Activated CD8-positive, alpha-beta memory T cell treated with anti-CD3 and anti-CD28 coated beads, Interleukin-2, amount 10 ng/mL, durations not matched to agents 7 days and 5 days (primary cell): ENCODE data around the gene PRICKLE1. TPM values are rescaled to one million over a fixed set of nuclear protein-coding genes. Genes with fewer than 3 reads are reported as not detected.
A peak's percentile ranks its signal among the peaks of the same experiment; 100 is the strongest.

Source experiments
- ATAC-seq: fragments of 150-1000 bp; cut with Tn5 transposase; one replicate; pipeline ENCODE4 v1.10.0; 2021; ENCODE audit warnings: moderate library complexity
- CTCF ChIA-PET: fragments of 350-600 bp; sonication (Branson Sonifier 250); formaldehyde crosslinking; loops from one replicate; lab custom pipeline; 2021; ENCODE audit warnings: antibody characterized with exemption; lab: Charles Lee
- DNase-seq: peaks from one replicate; pipeline ENCODE4 v3.0.0-alpha.2; 2020
- H3K27ac Mint-ChIP-seq: one replicate; pipeline ENCODE4 v1.8.0; 2021; ENCODE audit warnings: mild to moderate bottlenecking, mixed read lengths
- H3K27me3 Mint-ChIP-seq: one replicate; pipeline ENCODE4 v1.8.0; 2021; ENCODE audit warnings: mixed read lengths
- H3K36me3 Mint-ChIP-seq: one replicate; pipeline ENCODE4 v1.8.0; 2021; ENCODE audit warnings: mild to moderate bottlenecking, mixed read lengths
- H3K4me1 Mint-ChIP-seq: one replicate; pipeline ENCODE4 v1.8.0; 2021; ENCODE audit warnings: mixed read lengths
- H3K4me3 Mint-ChIP-seq: one replicate; pipeline ENCODE4 v1.8.0; 2021; ENCODE audit warnings: mild to moderate bottlenecking, moderate library complexity, mixed read lengths
- H3K9me3 Mint-ChIP-seq: one replicate; pipeline ENCODE4 v1.8.0; 2022; ENCODE audit warnings: low read depth, mixed read lengths
- total RNA-seq, 2 experiments: library from RNA; stranded (reverse); gene quantifications; one replicate each; pipeline ENCODE4 v1.2.3, GENCODE V29; 2021

The PRICKLE1 gene
- total RNA-seq, 2 experiments from 2014 or later: 0.61 to 1.1 TPM

DNA sequence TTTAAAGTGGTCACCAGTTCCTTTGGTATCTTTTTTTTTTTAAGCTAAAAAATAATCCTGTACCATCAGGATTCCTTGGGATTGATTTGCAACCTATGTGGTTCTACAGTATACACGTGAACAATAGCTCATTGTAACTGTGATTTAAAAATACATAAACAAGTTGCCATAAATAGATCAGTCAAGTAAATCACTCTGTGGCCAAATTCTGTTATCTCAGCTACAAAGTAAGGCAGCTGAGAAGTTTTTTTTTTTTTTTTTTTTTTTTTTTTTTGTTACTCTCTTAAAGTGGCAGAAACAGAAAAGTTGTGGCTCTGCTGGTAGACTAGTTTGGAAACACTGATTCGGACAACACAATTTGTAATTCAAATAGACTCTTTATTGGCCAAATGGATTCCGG lies 104.5 kb downstream of the PRICKLE1 start:
- Mint-ChIP-seq H3K4me1 (peaks cover 14% of the 10 kb centered on the region), H3K27ac (no peak overlapping the region), H3K36me3 (no peaks in the 10 kb centered on the region), H3K27me3 (peaks cover 70% of the 10 kb centered on the region), H3K9me3 (no peaks in the 10 kb centered on the region), H3K4me3 (no peak overlapping the region)
- DNase-seq (no peak), ATAC-seq (no peak)
- CTCF ChIA-PET: no interaction called here

DNA sequence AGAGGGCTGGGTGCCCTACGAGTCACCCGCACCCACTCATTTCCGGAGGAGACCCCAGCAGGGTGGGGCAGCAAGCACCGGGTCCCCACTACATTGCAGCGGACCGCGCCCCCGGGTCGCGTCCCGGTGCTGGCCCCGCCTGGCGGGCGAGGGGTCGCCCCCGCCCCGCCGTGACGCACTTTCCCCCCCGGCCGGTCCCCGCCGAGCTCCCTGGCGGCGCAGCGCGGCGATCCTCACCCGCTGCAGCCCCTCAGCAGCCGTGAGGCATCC lies 106.1 kb downstream of the PRICKLE1 start:
- no peak for DNase-seq
- ATAC-seq: peak; percentile 14
- CTCF ChIA-PET: interaction anchor here (0.5 to 2.4 kb wide), 8 partner anchors 8 to 335 kb away, joined by 3 to 27 read pairs (median 4); no protein-coding TSS in a partner anchor
- Mint-ChIP-seq H3K27me3 (peaks cover 85% of the 10 kb centered on the region), H3K27ac (no peak overlapping the region), H3K9me3 (no peaks in the 10 kb centered on the region), H3K4me3 (peak overlapping the region; percentile 66), H3K4me1 (peaks cover 14% of the 10 kb centered on the region), H3K36me3 (no peaks in the 10 kb centered on the region)

- H3K27ac Mint-ChIP-seq: no peak overlapping the region
- DNase-seq (peak; percentile 50), ATAC-seq (peak; percentile 86)
- H3K4me3 Mint-ChIP-seq: peak overlapping the region; percentile 63
- peaks cover 14% of the 10 kb centered on the region for H3K4me1 Mint-ChIP-seq
- H3K36me3 Mint-ChIP-seq: no peaks in the 10 kb centered on the region
- no peaks in the 10 kb centered on the region for H3K9me3 Mint-ChIP-seq
- peaks cover 85% of the 10 kb centered on the region for H3K27me3 Mint-ChIP-seq
- CTCF ChIA-PET: interaction anchor here (0.5 to 2.4 kb wide), 10 partner anchors 9 to 335 kb away, joined by 3 to 27 read pairs (median 4); no protein-coding TSS in a partner anchor
Measured at GRCh38 chr12:42482748-42483520, 106.6 kb downstream of the PRICKLE1 start.

- Mint-ChIP-seq H3K4me3 (peak overlapping the region; percentile 12), H3K9me3 (no peaks in the 10 kb centered on the region), H3K27me3 (peaks cover 82% of the 10 kb centered on the region), H3K36me3 (no peaks in the 10 kb centered on the region), H3K27ac (no peak overlapping the region), H3K4me1 (peaks cover 14% of the 10 kb centered on the region)
- no peak for ATAC-seq
- DNase-seq: no peak
- CTCF ChIA-PET: interaction anchor here (1.0 to 2.4 kb wide), 7 partner anchors 9 to 86 kb away, joined by 3 to 27 read pairs (median 3); no protein-coding TSS in a partner anchor
Measured at GRCh38 chr12:42482041-42482747, 107.4 kb downstream of the PRICKLE1 start.

- Mint-ChIP-seq H3K4me3 (no peak overlapping the region), H3K27me3 (peaks cover 73% of the 10 kb centered on the region), H3K9me3 (no peaks in the 10 kb centered on the region), H3K4me1 (peaks cover 14% of the 10 kb centered on the region), H3K36me3 (no peaks in the 10 kb centered on the region), H3K27ac (no peak overlapping the region)
- ATAC-seq (no peak), DNase-seq (no peak)
- CTCF ChIA-PET: no interaction called here
Measured at GRCh38 chr12:42481368-42481767, 108.2 kb downstream of the PRICKLE1 start.

- H3K36me3 Mint-ChIP-seq: no peaks in the 10 kb centered on the region
- H3K9me3 Mint-ChIP-seq: no peaks in the 10 kb centered on the region
- no peak for DNase-seq
- H3K4me1 Mint-ChIP-seq: peaks cover 6% of the 10 kb centered on the region
- CTCF ChIA-PET: no interaction called here
- no peak overlapping the region for H3K4me3 Mint-ChIP-seq
- H3K27me3 Mint-ChIP-seq: peaks cover 59% of the 10 kb centered on the region
- ATAC-seq: no peak
- no peak overlapping the region for H3K27ac Mint-ChIP-seq
Measured at GRCh38 chr12:42477941-42478340, 111.6 kb downstream of the PRICKLE1 start.

DNA sequence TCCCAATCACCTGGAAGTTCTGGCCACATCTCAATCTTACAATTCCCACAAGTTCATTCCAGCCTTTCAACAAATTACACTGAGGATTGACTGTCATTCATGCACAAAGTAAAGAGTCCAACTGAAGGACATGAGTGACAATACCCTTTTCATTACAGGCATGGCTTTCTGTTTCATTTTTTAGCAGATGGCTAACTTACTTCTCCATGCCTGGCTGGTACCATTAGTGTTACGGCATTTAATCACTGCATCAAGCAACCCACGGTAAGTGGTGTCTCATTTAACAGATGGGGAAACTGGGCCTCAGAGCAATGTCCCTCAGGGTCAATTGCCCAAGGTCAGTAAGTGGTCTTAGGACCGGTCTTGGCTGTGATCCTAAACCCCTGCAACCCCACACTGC lies 114.4 kb downstream of the PRICKLE1 start:
- no peak overlapping the region for H3K4me3 Mint-ChIP-seq
- no peak overlapping the region for H3K27ac Mint-ChIP-seq
- DNase-seq: no peak
- peaks cover 52% of the 10 kb centered on the region for H3K27me3 Mint-ChIP-seq
- peaks cover 1% of the 10 kb centered on the region for H3K4me1 Mint-ChIP-seq
- H3K36me3 Mint-ChIP-seq: no peaks in the 10 kb centered on the region
- no peaks in the 10 kb centered on the region for H3K9me3 Mint-ChIP-seq
- CTCF ChIA-PET: no interaction called here
- no peak for ATAC-seq

DNA sequence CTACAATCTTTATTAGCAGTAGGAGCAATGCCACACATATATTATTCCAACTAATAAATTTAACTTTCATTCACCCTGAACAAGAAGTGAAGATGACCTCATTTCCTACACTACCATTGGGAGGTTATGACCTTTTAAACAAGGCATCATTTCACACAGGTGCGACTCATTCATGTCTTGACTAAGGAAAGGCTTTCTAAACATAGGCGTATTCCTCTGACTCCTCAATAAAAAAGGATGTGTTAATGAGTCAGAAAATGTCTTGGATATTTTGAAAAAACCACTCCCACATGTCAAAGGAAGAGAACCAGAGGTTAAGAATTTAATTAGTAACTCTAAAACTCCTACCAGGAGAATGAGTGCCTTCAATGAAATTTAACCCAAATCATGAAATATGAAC lies 115.2 kb downstream of the PRICKLE1 start:
- Mint-ChIP-seq H3K36me3 (no peaks in the 10 kb centered on the region), H3K27ac (no peak overlapping the region), H3K4me1 (peaks cover 7% of the 10 kb centered on the region), H3K9me3 (no peaks in the 10 kb centered on the region), H3K4me3 (no peak overlapping the region), H3K27me3 (peaks cover 46% of the 10 kb centered on the region)
- CTCF ChIA-PET: interaction anchor here (2.3 kb wide), 1 partner anchor 9 kb away, joined by 8 read pairs; no protein-coding TSS in a partner anchor
- DNase-seq: no peak
- ATAC-seq: no peak

DNA sequence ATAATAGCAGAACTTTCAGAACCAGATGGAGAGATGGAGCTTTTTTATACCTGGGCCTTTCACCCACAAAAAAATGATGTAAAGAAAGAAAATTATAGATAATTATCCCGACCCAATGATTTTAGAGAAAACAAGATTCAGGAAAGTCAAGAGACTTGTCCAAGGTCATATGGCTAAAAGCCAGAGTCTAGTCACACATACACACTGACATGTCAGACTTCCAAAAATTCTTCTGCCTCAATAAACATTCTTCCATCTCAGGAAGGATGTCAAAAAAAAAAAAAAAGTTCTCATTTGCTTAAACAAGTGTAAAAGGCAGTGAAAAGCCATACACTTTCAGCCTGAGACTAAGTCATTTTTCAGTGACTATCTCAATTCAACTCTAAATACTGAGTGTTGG lies 116.0 kb downstream of the PRICKLE1 start:
- Mint-ChIP-seq H3K9me3 (no peaks in the 10 kb centered on the region), H3K4me3 (no peak overlapping the region), H3K4me1 (peaks cover 15% of the 10 kb centered on the region), H3K27ac (no peak overlapping the region), H3K36me3 (no peaks in the 10 kb centered on the region), H3K27me3 (peaks cover 38% of the 10 kb centered on the region)
- DNase-seq: no peak
- CTCF ChIA-PET: interaction anchor here (2.3 kb wide), 1 partner anchor 9 kb away, joined by 8 read pairs; no protein-coding TSS in a partner anchor
- ATAC-seq: no peak

DNA sequence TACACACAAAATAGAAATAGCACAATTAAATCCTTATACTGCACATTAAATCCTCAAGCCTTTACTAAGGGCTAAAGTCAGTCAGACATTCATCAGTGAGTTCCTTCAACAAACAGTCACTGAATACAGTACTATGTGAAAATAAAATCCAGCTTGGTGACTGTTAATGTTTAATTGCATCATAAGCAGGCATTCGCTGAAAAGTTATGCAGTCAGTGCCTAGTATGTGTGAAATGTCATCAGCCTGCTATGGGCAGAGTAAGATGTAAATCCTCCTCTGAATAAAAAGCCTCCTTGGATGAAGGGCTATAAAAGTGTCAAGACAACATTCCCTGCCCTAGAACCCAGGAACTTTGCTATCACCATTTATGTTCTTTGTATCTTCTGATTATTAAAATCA lies 116.4 kb downstream of the PRICKLE1 start:
- no peaks in the 10 kb centered on the region for H3K9me3 Mint-ChIP-seq
- no peak for DNase-seq
- H3K4me1 Mint-ChIP-seq: peaks cover 20% of the 10 kb centered on the region
- CTCF ChIA-PET: interaction anchor here (2.3 kb wide), 1 partner anchor 10 kb away, joined by 8 read pairs; no protein-coding TSS in a partner anchor
- no peak for ATAC-seq
- H3K27me3 Mint-ChIP-seq: peaks cover 38% of the 10 kb centered on the region
- no peak overlapping the region for H3K4me3 Mint-ChIP-seq
- H3K36me3 Mint-ChIP-seq: no peaks in the 10 kb centered on the region
- no peak overlapping the region for H3K27ac Mint-ChIP-seq

GRCh38 chr12:42472376-42472775 lies 117.2 kb downstream of the PRICKLE1 start:
- Mint-ChIP-seq H3K4me1 (peaks cover 20% of the 10 kb centered on the region), H3K36me3 (no peaks in the 10 kb centered on the region), H3K27me3 (peaks cover 35% of the 10 kb centered on the region), H3K4me3 (no peak overlapping the region), H3K9me3 (no peaks in the 10 kb centered on the region), H3K27ac (no peak overlapping the region)
- DNase-seq (no peak), ATAC-seq (no peak)
- CTCF ChIA-PET: interaction anchor here (2.3 to 4.7 kb wide), 2 partner anchors 11 kb away, joined by 8 to 27 read pairs; no protein-coding TSS in a partner anchor

DNA sequence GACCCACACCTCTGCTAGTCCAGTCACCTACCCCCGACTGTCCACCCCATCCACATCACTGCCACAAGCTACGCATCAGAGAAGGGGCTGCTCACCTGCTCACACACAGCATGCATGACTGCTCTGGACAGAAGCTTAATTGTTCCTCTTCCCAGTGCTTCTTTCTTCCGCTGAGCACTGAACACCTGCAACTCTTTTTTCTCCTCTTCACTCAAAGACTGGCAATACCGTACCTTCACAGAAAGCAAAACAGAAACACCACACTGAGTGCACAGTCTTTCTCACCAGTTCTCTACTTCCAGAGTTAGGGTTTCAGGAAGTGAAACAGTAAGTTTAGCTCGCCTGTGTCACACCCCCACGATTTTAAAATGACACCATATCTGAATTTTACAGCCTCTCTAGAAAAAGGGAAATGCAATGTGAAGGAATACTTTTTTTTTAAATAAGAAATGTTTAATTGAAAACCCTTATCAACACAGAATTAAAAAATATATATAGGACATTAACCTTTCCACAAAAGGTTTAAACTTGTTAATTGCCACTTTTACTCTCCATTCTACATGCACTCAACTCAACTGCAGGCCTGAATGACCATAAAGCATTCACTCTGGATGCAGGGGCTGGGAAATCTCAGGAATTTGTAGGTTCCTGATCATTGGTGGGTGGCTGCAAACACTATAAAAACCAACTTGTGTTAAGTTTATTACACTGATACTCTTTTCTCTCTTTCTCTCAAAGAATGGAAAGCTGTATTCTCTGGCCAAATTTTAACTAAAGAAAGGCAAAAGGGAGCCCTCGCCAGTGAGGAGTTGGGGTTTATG lies 120.0 kb downstream of the PRICKLE1 start:
- CTCF ChIA-PET: interaction anchor here (1.2 to 4.7 kb wide), 2 partner anchors 10 to 14 kb away, joined by 3 to 27 read pairs; no protein-coding TSS in a partner anchor
- H3K27me3 Mint-ChIP-seq: peaks cover 30% of the 10 kb centered on the region
- ATAC-seq (peak; percentile 77), DNase-seq (peak; percentile 43)
- no peaks in the 10 kb centered on the region for H3K9me3 Mint-ChIP-seq
- no peaks in the 10 kb centered on the region for H3K36me3 Mint-ChIP-seq
- H3K4me3 Mint-ChIP-seq: peak overlapping the region; percentile 67
- peak overlapping the region; percentile 49 for H3K27ac Mint-ChIP-seq
- peaks cover 20% of the 10 kb centered on the region for H3K4me1 Mint-ChIP-seq

GRCh38 chr12:42468921-42469320 lies 120.6 kb downstream of the PRICKLE1 start:
- CTCF ChIA-PET: interaction anchor here (0.7 to 4.7 kb wide), 3 partner anchors 14 to 137 kb away, joined by 3 to 27 read pairs (median 4); no protein-coding TSS in a partner anchor
- H3K4me3 Mint-ChIP-seq: peak overlapping the region; percentile 67

More at GRCh38 chr12:42468921-42469320, 120.6 kb downstream of the PRICKLE1 start:
- H3K4me1 Mint-ChIP-seq: peaks cover 20% of the 10 kb centered on the region
- H3K36me3 Mint-ChIP-seq: no peaks in the 10 kb centered on the region
- ATAC-seq (peak; percentile 40), DNase-seq (no peak)
- no peaks in the 10 kb centered on the region for H3K9me3 Mint-ChIP-seq
- peaks cover 30% of the 10 kb centered on the region for H3K27me3 Mint-ChIP-seq
- no peak overlapping the region for H3K27ac Mint-ChIP-seq
